ENCODE measurements around the gene DZIP1.

The DZIP1 gene

GRCh38 chr13:95620825-95621498, 23.5 kb downstream of the DZIP1 start:
- Histone ChIP-seq H3K79me2 (ENCODE audit: control insufficient read depth, insufficient read depth, low read length, unreplicated experiment) (no peaks in the 10 kb centered on the region), H2AFZ (ENCODE audit: low read length, unreplicated experiment) (no peak overlapping the region), H3K4me3 (ENCODE audit: low read depth, low read length) (no peak overlapping the region), H3K27me3 (ENCODE audit: insufficient read depth, low read length) (no peaks in the 10 kb centered on the region), H3K36me3 (ENCODE audit: insufficient read depth, low read length) (peaks cover 28% of the 10 kb centered on the region), H3K27ac (ENCODE audit: low read depth, low read length) (no peak overlapping the region), H3K4me1 (ENCODE audit: control insufficient read depth, insufficient read depth, low read length, unreplicated experiment) (no peaks in the 10 kb centered on the region)

DNA sequence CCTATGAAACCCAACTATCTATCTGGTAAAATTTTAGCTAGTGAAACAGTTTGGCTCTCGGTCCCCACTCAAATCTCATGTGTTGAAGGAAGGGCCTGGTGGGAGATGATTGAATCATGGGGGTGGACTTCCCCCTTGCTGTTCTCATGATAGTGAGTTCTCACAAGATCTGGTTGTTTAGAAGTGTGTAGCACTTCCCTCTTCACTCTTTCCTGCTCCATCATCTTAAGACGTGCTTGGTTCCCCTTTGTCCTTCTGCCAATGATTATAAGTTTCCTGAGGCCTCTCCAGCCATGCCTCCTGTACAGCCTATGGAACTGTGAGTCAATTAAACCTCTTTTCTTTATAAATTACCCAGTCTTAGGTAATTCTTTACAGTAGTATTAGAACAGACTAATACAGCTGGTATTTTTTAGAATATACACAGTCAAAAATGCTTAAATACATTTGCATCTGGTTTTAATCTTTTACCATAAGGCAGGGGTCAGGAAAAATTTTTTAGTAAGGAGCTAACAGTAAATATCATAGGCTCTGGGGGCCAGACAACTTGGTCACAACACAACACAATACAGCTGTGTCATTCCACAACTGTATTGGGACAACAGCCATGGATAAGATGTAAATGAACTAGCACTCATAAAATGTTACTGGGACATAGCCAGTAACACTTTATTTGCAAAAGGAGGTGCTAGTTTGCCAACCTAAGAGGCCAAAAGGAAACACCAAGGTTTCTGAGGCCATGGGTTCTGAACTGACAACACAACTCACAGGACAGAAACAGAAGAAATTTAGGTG, 24.3 kb downstream of the DZIP1 start:
- H3K27me3 ChIP-seq (ENCODE audit: insufficient read depth, low read length) = no peaks in the 10 kb centered on the region
- no peak overlapping the region for H3K27ac ChIP-seq (ENCODE audit: low read depth, low read length)
- H3K79me2 ChIP-seq (ENCODE audit: control insufficient read depth, insufficient read depth, low read length, unreplicated experiment) = no peaks in the 10 kb centered on the region
- H3K36me3 ChIP-seq (ENCODE audit: insufficient read depth, low read length) = peaks cover 28% of the 10 kb centered on the region
- no peak overlapping the region for H3K4me3 ChIP-seq (ENCODE audit: low read depth, low read length)
- H3K4me1 ChIP-seq (ENCODE audit: control insufficient read depth, insufficient read depth, low read length, unreplicated experiment) = no peaks in the 10 kb centered on the region
- no peak overlapping the region for H2AFZ ChIP-seq (ENCODE audit: low read length, unreplicated experiment)

DNA sequence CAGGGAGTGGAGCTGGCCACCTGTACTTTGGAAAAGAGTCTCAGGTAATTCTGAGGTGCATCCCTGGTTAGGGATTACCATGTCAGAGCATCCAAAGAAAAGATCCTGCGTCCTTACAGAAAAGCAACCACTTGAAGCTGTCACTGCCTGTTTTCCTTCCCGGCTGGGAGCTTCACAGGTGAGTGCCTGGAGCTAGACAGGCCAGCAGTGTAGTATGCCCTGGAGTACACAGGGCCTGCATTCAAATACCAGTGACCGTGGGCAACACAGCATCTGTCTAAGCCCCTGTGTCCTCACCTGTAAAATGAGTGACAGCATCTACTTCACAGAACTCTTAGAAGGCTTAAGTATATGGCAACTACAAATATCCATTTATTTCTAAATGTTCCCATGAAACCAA, 29.0 kb downstream of the DZIP1 start:
- Histone ChIP-seq H3K27me3 (ENCODE audit: insufficient read depth, low read length) (no peaks in the 10 kb centered on the region), H3K36me3 (ENCODE audit: insufficient read depth, low read length) (peaks cover 33% of the 10 kb centered on the region)

GRCh38 chr13:95614641-95615245, 29.8 kb downstream of the DZIP1 start:
- no peaks in the 10 kb centered on the region for H3K79me2 ChIP-seq (ENCODE audit: control insufficient read depth, insufficient read depth, low read length, unreplicated experiment)
- no peak overlapping the region for H3K4me3 ChIP-seq (ENCODE audit: low read depth, low read length)
- H3K36me3 ChIP-seq (ENCODE audit: insufficient read depth, low read length) = peaks cover 28% of the 10 kb centered on the region
- H2AFZ ChIP-seq (ENCODE audit: low read length, unreplicated experiment) = no peak overlapping the region
- H3K27me3 ChIP-seq (ENCODE audit: insufficient read depth, low read length) = no peaks in the 10 kb centered on the region
- no peak overlapping the region for H3K27ac ChIP-seq (ENCODE audit: low read depth, low read length)
- H3K4me1 ChIP-seq (ENCODE audit: control insufficient read depth, insufficient read depth, low read length, unreplicated experiment) = no peaks in the 10 kb centered on the region

More for the DNA sequence above, 29.0 kb downstream of the DZIP1 start:
- Histone ChIP-seq H3K4me3 (ENCODE audit: low read depth, low read length) (no peak overlapping the region), H2AFZ (ENCODE audit: low read length, unreplicated experiment) (no peak overlapping the region), H3K4me1 (ENCODE audit: control insufficient read depth, insufficient read depth, low read length, unreplicated experiment) (no peaks in the 10 kb centered on the region), H3K27ac (ENCODE audit: low read depth, low read length) (no peak overlapping the region), H3K79me2 (ENCODE audit: control insufficient read depth, insufficient read depth, low read length, unreplicated experiment) (no peaks in the 10 kb centered on the region)

DNA sequence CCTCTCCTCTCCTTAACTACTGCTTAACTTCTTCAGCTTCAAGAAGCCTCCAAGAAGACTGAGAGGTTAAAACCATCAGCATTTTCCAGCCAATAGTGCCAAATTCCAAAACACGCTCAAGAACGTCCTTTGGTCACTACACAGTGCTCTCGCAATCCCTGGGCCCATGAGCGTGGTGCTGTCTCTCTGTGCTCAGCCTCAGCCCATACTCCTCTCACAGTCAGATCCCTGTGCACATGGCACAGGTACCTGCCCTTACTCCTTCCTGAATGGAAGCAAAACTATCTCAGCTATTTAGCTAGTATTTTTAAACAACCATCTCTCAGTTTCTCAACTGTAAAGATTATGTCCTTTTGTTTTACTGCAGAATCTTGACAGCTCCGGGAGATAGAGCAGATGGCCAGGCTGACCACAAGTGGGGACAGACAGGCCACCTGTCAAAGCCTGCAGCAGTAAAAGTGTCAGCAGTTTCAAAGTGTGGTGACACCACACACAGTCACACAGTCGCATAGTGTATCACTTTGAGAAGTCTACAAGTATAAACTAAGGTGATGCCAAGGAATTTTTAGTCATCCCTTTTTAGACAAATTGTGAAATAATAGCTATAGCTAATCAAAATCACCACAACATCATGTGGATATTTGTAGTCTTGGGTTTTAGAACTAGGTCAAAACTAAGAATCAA, 35.7 kb downstream of the DZIP1 start:
- Histone ChIP-seq H3K27me3 (ENCODE audit: insufficient read depth, low read length) (no peaks in the 10 kb centered on the region), H3K79me2 (ENCODE audit: control insufficient read depth, insufficient read depth, low read length, unreplicated experiment) (no peaks in the 10 kb centered on the region), H3K27ac (ENCODE audit: low read depth, low read length) (no peak overlapping the region), H3K4me1 (ENCODE audit: control insufficient read depth, insufficient read depth, low read length, unreplicated experiment) (peaks cover 39% of the 10 kb centered on the region), H3K4me3 (ENCODE audit: low read depth, low read length) (no peak overlapping the region), H3K36me3 (ENCODE audit: insufficient read depth, low read length) (peaks cover 12% of the 10 kb centered on the region), H2AFZ (ENCODE audit: low read length, unreplicated experiment) (no peak overlapping the region)

- Histone ChIP-seq H3K4me3 (ENCODE audit: low read depth, low read length) (no peak overlapping the region), H3K4me1 (ENCODE audit: control insufficient read depth, insufficient read depth, low read length, unreplicated experiment) (peaks cover 45% of the 10 kb centered on the region), H3K27ac (ENCODE audit: low read depth, low read length) (no peak overlapping the region), H2AFZ (ENCODE audit: low read length, unreplicated experiment) (no peak overlapping the region), H3K36me3 (ENCODE audit: insufficient read depth, low read length) (peaks cover 16% of the 10 kb centered on the region), H3K27me3 (ENCODE audit: insufficient read depth, low read length) (no peaks in the 10 kb centered on the region), H3K79me2 (ENCODE audit: control insufficient read depth, insufficient read depth, low read length, unreplicated experiment) (no peaks in the 10 kb centered on the region)
These were observed 37.1 kb downstream of the DZIP1 start for GRCh38 chr13:95607366-95607765.

GRCh38 chr13:95605448-95606125, 38.9 kb downstream of the DZIP1 start:
- no peaks in the 10 kb centered on the region for H3K79me2 ChIP-seq (ENCODE audit: control insufficient read depth, insufficient read depth, low read length, unreplicated experiment)

GRCh38 chr13:95604556-95604915, 40.0 kb downstream of the DZIP1 start:
- Histone ChIP-seq H3K27me3 (ENCODE audit: insufficient read depth, low read length) (no peaks in the 10 kb centered on the region), H3K4me1 (ENCODE audit: control insufficient read depth, insufficient read depth, low read length, unreplicated experiment) (peaks cover 45% of the 10 kb centered on the region), H3K27ac (ENCODE audit: low read depth, low read length) (peak overlapping the region; percentile 92), H3K79me2 (ENCODE audit: control insufficient read depth, insufficient read depth, low read length, unreplicated experiment) (no peaks in the 10 kb centered on the region), H3K4me3 (ENCODE audit: low read depth, low read length) (peak overlapping the region; percentile 61), H3K36me3 (ENCODE audit: insufficient read depth, low read length) (peaks cover 10% of the 10 kb centered on the region), H2AFZ (ENCODE audit: low read length, unreplicated experiment) (peak overlapping the region; percentile 76)

More at GRCh38 chr13:95605448-95606125, 38.9 kb downstream of the DZIP1 start:
- Histone ChIP-seq H2AFZ (ENCODE audit: low read length, unreplicated experiment) (no peak overlapping the region), H3K36me3 (ENCODE audit: insufficient read depth, low read length) (peaks cover 10% of the 10 kb centered on the region), H3K4me1 (ENCODE audit: control insufficient read depth, insufficient read depth, low read length, unreplicated experiment) (peaks cover 45% of the 10 kb centered on the region), H3K4me3 (ENCODE audit: low read depth, low read length) (no peak overlapping the region), H3K27ac (ENCODE audit: low read depth, low read length) (peak overlapping the region; percentile 92; the same call in 1 of the 2 replicates), H3K27me3 (ENCODE audit: insufficient read depth, low read length) (no peaks in the 10 kb centered on the region)

DNA sequence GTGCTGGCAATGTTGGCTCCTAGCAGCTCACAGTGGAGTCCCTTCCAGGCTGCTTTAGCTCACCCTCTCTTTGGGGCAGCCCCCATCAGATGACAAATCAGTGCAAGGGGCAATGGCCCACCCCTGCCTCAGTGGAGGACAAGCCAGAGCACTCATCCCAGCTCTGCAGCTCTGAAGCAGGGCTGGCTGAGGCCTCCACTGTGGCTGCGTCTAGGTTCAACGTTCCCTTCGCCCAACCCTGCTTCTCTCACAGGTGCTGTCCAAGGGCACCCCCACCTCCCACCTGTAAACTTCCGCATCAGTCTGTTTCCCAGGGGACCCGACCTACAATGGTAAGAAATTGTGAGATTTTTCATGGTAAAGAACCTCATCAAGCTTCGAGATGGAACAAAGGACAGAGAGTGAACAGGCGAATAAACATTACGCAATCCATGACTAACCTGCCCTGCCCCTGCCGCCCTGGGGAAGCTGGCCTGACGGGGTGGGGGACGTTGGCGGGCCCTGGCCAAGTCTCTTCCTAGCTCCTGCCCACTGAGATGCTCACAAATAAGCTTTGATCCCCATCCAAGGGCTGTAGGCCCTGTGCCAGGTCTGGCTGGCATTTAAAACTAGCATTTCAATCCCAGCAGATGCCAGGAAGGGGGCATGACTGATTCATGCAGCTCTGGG, 40.5 kb downstream of the DZIP1 start:
- Histone ChIP-seq H3K4me1 (ENCODE audit: control insufficient read depth, insufficient read depth, low read length, unreplicated experiment) (peaks cover 41% of the 10 kb centered on the region), H3K27ac (ENCODE audit: low read depth, low read length) (peak overlapping the region; percentile 92), H3K4me3 (ENCODE audit: low read depth, low read length) (peak overlapping the region; percentile 61), H3K79me2 (ENCODE audit: control insufficient read depth, insufficient read depth, low read length, unreplicated experiment) (no peaks in the 10 kb centered on the region), H2AFZ (ENCODE audit: low read length, unreplicated experiment) (peak overlapping the region; percentile 76), H3K27me3 (ENCODE audit: insufficient read depth, low read length) (no peaks in the 10 kb centered on the region), H3K36me3 (ENCODE audit: insufficient read depth, low read length) (peaks cover 13% of the 10 kb centered on the region)

DNA sequence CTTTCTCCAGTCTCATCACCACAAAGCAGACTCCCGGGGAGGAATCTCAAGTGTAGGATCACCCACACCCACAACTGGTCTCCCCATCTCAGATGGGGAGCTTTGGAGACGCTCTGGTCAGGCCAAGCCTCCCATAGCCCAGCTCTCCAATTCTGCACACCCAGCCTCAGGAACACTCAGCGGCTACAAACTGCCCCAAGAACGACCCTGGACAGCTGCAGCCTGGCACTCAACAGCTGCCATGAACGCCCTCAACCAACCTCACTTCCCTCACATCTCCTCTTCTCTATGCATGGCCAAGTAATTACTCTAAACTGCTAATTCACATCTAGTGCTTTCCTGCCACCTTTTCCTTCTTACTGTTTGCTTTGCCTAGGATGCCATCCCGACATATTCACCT, 42.6 kb downstream of the DZIP1 start:
- H3K27ac ChIP-seq (ENCODE audit: low read depth, low read length) = no peak overlapping the region
- no peak overlapping the region for H3K4me3 ChIP-seq (ENCODE audit: low read depth, low read length)
- peaks cover 24% of the 10 kb centered on the region for H3K4me1 ChIP-seq (ENCODE audit: control insufficient read depth, insufficient read depth, low read length, unreplicated experiment)
- no peaks in the 10 kb centered on the region for H3K27me3 ChIP-seq (ENCODE audit: insufficient read depth, low read length)
- no peak overlapping the region for H2AFZ ChIP-seq (ENCODE audit: low read length, unreplicated experiment)
- H3K79me2 ChIP-seq (ENCODE audit: control insufficient read depth, insufficient read depth, low read length, unreplicated experiment) = no peaks in the 10 kb centered on the region
- H3K36me3 ChIP-seq (ENCODE audit: insufficient read depth, low read length) = peaks cover 25% of the 10 kb centered on the region

Data from ACC112 (cell line).